ENCODE measurements around the gene DNAAF9.
"Not testable (repeated sequence)": the region's sequence is repeated elsewhere in the genome, so short reads cannot be mapped to it uniquely, and the experiment has no call there.

Gene DNAAF9

DNA sequence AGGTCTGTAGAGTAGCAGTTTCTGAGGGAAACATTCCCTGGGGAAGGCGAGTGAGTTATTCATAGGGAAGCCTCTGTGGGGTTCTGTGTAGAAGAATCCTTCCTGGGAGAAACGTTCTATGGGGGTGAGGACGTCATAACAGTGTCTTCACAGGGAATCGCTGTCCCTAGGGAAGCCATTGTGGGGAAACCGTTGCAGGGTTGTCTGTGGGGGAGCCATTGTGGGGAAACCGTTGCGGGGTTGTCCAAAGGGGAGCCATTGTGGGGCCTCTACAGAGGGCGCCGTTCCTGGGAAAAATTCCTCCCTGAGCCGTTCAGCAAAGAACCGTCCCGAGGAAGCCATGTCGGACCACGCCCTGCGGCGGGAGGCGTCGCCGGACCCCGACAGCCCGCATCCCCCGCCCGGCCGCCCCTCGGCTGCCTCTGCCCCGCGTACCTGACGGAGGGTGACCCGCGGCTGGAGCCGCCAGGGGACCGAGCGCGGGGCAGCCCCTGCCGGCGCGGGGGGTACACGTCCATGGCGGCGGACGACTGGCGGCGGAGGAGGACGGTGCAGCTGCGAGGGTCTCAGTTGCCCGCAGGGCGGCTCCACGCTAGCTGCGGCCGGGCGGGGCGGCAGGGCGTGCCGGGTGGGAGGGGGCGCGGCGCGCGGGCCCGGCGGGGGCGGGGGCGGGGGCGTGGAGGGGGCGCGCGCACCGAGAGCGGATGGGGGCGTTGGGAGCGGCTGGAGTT, at the start of gene DNAAF9:
DNAAF9 (minus strand) TSS at position 630 of the 731 bp plus-strand sequence; CDS start at position 518, 112 bp downstream.
- H3K36me3 Mint-ChIP-seq, result no peaks in the 10 kb centered on the region
- H3K4me3 Mint-ChIP-seq, result peak within 1 kb of the TSS; percentile 92
- peak within 1 kb of the TSS; percentile 92 for H3K27ac Mint-ChIP-seq
- H3K9me3 Mint-ChIP-seq, result no peaks in the 10 kb centered on the region
- ATAC-seq (peak; percentile 77), DNase-seq (ENCODE audit: low spot score in 2 of 2) (peak in 1 of 2 donors; percentile 34)
- peaks cover 45% of the 10 kb centered on the region for H3K4me1 Mint-ChIP-seq

DNA sequence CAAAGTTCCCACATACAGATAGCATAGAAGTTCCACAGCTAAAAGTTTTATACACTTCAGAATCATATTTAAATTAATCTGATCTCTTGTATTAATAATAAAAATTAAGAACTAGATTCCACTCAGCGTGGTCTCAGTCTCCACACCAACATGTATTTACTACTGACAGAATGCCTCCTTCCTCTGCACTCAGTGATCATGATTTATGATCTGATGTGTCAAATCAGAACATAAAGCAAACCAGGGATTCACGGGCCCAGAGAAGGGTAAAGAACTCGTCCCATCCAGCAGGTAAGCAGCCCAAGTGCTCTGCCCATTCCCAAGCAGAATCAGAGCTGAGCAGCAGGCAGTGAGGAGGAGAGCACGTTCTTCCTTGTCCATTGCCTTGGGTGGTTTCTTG, 49.2 kb upstream of the DNAAF9 start:
- Mint-ChIP-seq H3K27ac (no peak overlapping the region), H3K36me3 (no peaks in the 10 kb centered on the region), H3K4me1 (no peaks in the 10 kb centered on the region), H3K9me3 (no peaks in the 10 kb centered on the region), H3K4me3 (no peak overlapping the region)
- DNase-seq (ENCODE audit: low spot score in 2 of 2) (no peak), ATAC-seq (no peak)

GRCh38 chr20:3454831-3455230, 47.4 kb upstream of the DNAAF9 start:
- no peak overlapping the region for H3K27ac Mint-ChIP-seq
- H3K36me3 Mint-ChIP-seq, result no peaks in the 10 kb centered on the region
- H3K4me3 Mint-ChIP-seq, result no peak overlapping the region
- H3K4me1 Mint-ChIP-seq, result no peaks in the 10 kb centered on the region
- no peaks in the 10 kb centered on the region for H3K9me3 Mint-ChIP-seq
- no peak for DNase-seq (ENCODE audit: low spot score in 2 of 2)
- ATAC-seq, result no peak

GRCh38 chr20:3452690-3453089, 45.2 kb upstream of the DNAAF9 start:
- Mint-ChIP-seq H3K4me1 (no peaks in the 10 kb centered on the region), H3K27ac (no peak overlapping the region), H3K4me3 (no peak overlapping the region), H3K36me3 (no peaks in the 10 kb centered on the region), H3K9me3 (no peaks in the 10 kb centered on the region)
- no peak for DNase-seq (ENCODE audit: low spot score in 2 of 2)
- ATAC-seq, result no peak

- Mint-ChIP-seq H3K27ac (no peak overlapping the region), H3K4me1 (no peaks in the 10 kb centered on the region), H3K9me3 (no peaks in the 10 kb centered on the region), H3K4me3 (no peak overlapping the region), H3K36me3 (no peaks in the 10 kb centered on the region)
- DNase-seq (ENCODE audit: low spot score in 2 of 2), result no peak
- no peak for ATAC-seq
Measured at GRCh38 chr20:3452136-3452535, 44.7 kb upstream of the DNAAF9 start.

GRCh38 chr20:3449319-3449718, 41.9 kb upstream of the DNAAF9 start:
- no peaks in the 10 kb centered on the region for H3K36me3 Mint-ChIP-seq
- no peaks in the 10 kb centered on the region for H3K9me3 Mint-ChIP-seq
- no peak for ATAC-seq
- no peak overlapping the region for H3K4me3 Mint-ChIP-seq
- H3K27ac Mint-ChIP-seq, result no peak overlapping the region
- no peak for DNase-seq (ENCODE audit: low spot score in 2 of 2)
- H3K4me1 Mint-ChIP-seq, result no peaks in the 10 kb centered on the region

GRCh38 chr20:3447321-3447720, 39.9 kb upstream of the DNAAF9 start:
- no peak overlapping the region for H3K4me3 Mint-ChIP-seq
- H3K36me3 Mint-ChIP-seq, result no peaks in the 10 kb centered on the region
- no peaks in the 10 kb centered on the region for H3K9me3 Mint-ChIP-seq
- H3K4me1 Mint-ChIP-seq, result no peaks in the 10 kb centered on the region
- no peak overlapping the region for H3K27ac Mint-ChIP-seq
- ATAC-seq (no peak), DNase-seq (ENCODE audit: low spot score in 2 of 2) (no peak)

GRCh38 chr20:3446779-3447178, 39.3 kb upstream of the DNAAF9 start:
- H3K4me3 Mint-ChIP-seq, result no peak overlapping the region
- ATAC-seq (no peak), DNase-seq (ENCODE audit: low spot score in 2 of 2) (no peak)
- H3K4me1 Mint-ChIP-seq, result no peaks in the 10 kb centered on the region
- no peaks in the 10 kb centered on the region for H3K36me3 Mint-ChIP-seq
- H3K9me3 Mint-ChIP-seq, result no peaks in the 10 kb centered on the region
- no peak overlapping the region for H3K27ac Mint-ChIP-seq

GRCh38 chr20:3436864-3437574, 29.6 kb upstream of the DNAAF9 start:
- DNase-seq (ENCODE audit: low spot score in 2 of 2), result no peak
- Mint-ChIP-seq H3K9me3 (no peaks in the 10 kb centered on the region), H3K36me3 (no peaks in the 10 kb centered on the region), H3K4me1 (no peaks in the 10 kb centered on the region), H3K4me3 (no peak overlapping the region), H3K27ac (no peak overlapping the region)
- ATAC-seq, result no peak

DNA sequence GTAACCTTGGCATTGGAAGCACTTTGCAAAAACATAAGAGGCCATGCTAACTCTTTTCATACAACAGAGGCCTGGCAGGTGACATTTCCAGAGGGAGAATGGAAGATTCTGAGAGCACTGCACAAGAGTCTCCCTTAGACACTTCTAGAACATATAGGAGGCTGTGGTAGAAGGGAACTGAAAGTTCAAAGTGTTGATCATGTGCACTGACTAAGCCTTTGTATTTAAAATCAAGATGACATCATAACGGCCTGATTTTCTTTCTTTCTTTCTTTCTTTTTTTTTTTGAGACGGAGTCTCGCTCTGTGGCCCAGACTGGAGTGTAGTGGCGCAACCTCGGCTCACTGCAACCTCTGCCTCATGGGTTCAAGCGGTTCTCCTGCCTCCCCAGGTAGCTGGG, 26.8 kb upstream of the DNAAF9 start:
- no peak overlapping the region for H3K27ac Mint-ChIP-seq
- DNase-seq (ENCODE audit: low spot score in 2 of 2) (no peak), ATAC-seq (peak; percentile 53)
- H3K4me1 Mint-ChIP-seq, result no peaks in the 10 kb centered on the region
- H3K4me3 Mint-ChIP-seq, result no peak overlapping the region
- no peaks in the 10 kb centered on the region for H3K9me3 Mint-ChIP-seq
- H3K36me3 Mint-ChIP-seq, result no peaks in the 10 kb centered on the region

DNA sequence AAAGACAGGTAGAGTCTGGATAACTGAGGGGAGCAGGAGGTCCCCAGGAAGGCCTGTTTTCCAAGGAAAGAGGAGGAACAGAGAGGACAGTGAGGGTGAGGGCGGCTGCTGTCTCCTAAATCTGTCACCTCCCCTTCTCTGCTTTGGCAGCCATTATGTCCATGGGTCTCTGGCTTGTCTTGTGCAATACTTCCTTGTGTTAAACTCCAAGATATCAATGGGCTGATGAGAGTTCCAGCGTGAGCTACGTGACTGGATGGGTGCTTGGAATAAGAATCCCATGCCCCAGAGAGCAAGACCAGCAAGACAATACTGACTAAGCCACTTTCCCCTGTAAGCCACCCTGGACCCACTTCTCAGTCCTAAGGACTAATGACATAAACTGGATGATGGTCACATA, 26.3 kb upstream of the DNAAF9 start:
- H3K4me3 Mint-ChIP-seq, result no peak overlapping the region
- H3K27ac Mint-ChIP-seq, result no peak overlapping the region
- ATAC-seq, result no peak
- H3K36me3 Mint-ChIP-seq, result no peaks in the 10 kb centered on the region
- H3K9me3 Mint-ChIP-seq, result no peaks in the 10 kb centered on the region
- no peak for DNase-seq (ENCODE audit: low spot score in 2 of 2)
- H3K4me1 Mint-ChIP-seq, result no peaks in the 10 kb centered on the region

DNA sequence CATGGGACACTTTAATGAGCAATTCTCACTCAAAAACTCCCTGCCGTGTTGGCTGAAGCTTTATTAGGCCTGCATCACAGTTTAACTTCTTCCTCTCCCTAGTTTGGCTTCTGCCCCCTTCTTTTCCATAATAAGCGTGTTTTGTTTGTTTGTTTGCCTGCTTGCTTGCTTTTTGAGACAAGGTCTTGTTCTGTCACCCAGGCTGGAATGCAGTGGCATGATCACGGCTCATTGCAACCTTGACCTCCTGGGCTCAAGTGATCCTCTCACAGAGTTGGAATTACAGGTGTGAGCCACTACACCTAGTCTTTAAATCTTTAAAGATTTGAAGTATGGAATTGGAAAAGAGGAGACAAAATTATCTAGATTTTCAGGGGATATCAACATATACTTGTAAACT, 25.4 kb upstream of the DNAAF9 start:
- no peaks in the 10 kb centered on the region for H3K4me1 Mint-ChIP-seq
- ATAC-seq (no peak), DNase-seq (ENCODE audit: low spot score in 2 of 2) (no peak)
- H3K9me3 Mint-ChIP-seq, result no peaks in the 10 kb centered on the region
- H3K36me3 Mint-ChIP-seq, result no peaks in the 10 kb centered on the region
- no peak overlapping the region for H3K4me3 Mint-ChIP-seq
- no peak overlapping the region for H3K27ac Mint-ChIP-seq

DNA sequence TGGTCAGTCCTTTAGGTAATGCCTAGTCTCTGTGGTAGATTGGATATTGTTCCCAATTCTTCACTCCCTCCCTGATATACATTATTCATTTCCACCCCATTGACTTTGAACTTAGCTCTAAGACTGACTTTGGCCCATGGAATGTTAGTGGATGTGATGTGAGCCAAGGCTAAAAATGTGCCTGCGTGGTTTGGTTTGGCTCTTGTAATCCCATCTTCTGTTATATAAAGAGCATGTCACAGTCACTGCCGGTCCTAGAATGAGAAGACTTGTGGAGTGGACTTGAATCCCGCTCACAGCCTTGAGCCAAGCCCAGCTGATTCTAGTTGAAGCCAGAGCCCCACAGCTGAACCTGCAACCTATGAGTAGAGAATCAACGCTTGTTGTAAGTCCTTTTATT, 23.6 kb upstream of the DNAAF9 start:
- Mint-ChIP-seq H3K4me3 (no peak overlapping the region), H3K9me3 (no peaks in the 10 kb centered on the region), H3K4me1 (no peaks in the 10 kb centered on the region), H3K36me3 (no peaks in the 10 kb centered on the region), H3K27ac (no peak overlapping the region)
- no peak for ATAC-seq
- no peak for DNase-seq (ENCODE audit: low spot score in 2 of 2)

DNA sequence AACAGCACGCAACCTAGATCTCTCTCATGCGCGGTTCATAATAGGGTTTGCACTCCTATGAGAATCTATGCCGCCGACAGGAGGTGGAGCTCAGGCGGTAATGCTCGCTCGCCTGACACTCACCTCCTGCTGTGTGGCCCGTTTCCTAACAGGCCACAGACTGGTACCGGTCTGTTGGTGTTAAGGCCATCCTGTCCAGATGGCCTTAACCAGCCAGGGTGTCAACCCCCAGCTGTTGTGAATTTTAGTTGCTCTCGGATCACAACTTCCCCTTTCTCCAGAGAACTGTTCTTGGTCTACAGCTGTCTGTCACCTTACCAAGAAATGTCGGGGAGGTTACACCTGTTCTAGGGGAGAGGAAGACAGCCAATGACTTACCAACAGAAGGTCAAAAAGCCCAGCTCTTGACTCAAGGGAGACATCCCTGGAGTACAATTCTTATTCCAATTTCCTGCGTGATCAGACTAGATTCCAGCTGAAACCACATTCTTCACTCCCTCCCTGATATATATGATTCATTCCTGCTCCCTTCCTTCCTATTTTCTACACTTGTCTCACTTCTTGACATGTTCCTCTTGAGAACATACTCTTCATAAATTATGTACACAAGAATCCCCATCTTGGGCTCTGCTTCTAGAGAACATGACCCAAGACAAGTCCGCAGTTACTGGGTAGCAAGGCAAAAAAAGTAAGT, 23.1 kb upstream of the DNAAF9 start:
- Mint-ChIP-seq H3K27ac (no peak overlapping the region), H3K4me1 (no peaks in the 10 kb centered on the region), H3K36me3 (no peaks in the 10 kb centered on the region), H3K9me3 (no peaks in the 10 kb centered on the region), H3K4me3 (no peak overlapping the region)
- DNase-seq (ENCODE audit: low spot score in 2 of 2) (no peak), ATAC-seq (no peak)

DNA sequence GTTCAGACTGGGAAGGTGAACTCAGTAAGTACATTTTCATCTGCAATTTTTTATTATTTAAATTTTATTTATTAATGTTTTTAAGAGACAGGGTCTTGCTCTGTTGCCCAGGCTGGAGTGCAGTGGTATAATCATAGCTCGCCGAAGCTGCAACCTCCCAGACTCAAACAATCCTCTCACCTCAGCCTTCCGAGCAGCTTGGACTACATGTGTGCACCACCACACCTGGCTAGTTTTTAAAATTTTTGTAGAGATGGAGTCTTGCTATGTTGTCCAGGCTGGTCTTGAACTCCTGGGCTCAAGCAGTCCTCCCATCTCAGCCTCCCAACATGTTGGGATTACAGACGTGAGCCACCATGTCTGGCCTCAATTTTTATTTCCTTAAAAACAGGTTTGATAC, 19.3 kb upstream of the DNAAF9 start:
- not testable (repeated sequence) for H3K36me3 Mint-ChIP-seq; H3K4me1 Mint-ChIP-seq; H3K4me3 Mint-ChIP-seq; DNase-seq (ENCODE audit: low spot score in 2 of 2); H3K27ac Mint-ChIP-seq; H3K9me3 Mint-ChIP-seq; ATAC-seq

- H3K9me3 Mint-ChIP-seq, result no peaks in the 10 kb centered on the region
- DNase-seq (ENCODE audit: low spot score in 2 of 2) (no peak), ATAC-seq (no peak)
- no peak overlapping the region for H3K27ac Mint-ChIP-seq
- peaks cover 4% of the 10 kb centered on the region for H3K4me1 Mint-ChIP-seq
- no peak overlapping the region for H3K4me3 Mint-ChIP-seq
- no peaks in the 10 kb centered on the region for H3K36me3 Mint-ChIP-seq
Measured at GRCh38 chr20:3423126-3423525, 15.7 kb upstream of the DNAAF9 start.
